NCI-H2081 (cell line): ENCODE data around the gene HSD11B2.
"Not testable (repeated sequence)": the region's sequence is repeated elsewhere in the genome, so short reads cannot be mapped to it uniquely, and the experiment has no call there.

Experiments
- DNase-seq, 2 experiments: peaks; one replicate each; lab custom pipeline; 2025; lab: John Stamatoyannopoulos, UW

The HSD11B2 gene

DNA sequence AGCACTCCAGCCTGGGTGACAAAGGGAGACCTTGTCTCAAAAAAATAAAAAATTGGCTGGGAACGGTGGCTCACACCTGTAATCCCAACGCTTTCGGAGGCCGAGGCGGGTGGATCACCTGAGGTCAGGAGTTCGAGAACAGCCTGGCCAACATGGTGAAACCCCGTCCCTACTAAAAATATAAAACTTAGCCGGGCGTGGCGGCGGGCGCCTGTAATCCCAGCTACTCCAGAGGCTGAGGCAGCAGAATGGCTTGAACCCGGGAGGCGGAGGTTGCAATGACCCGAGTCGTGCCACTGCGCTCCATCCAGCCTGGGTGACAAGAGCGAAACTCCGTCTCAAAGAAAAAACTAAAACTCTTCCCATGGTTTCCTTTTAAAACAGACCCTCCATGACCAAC, 15.5 kb upstream of the HSD11B2 start:
- DNase-seq = not testable (repeated sequence)

DNA sequence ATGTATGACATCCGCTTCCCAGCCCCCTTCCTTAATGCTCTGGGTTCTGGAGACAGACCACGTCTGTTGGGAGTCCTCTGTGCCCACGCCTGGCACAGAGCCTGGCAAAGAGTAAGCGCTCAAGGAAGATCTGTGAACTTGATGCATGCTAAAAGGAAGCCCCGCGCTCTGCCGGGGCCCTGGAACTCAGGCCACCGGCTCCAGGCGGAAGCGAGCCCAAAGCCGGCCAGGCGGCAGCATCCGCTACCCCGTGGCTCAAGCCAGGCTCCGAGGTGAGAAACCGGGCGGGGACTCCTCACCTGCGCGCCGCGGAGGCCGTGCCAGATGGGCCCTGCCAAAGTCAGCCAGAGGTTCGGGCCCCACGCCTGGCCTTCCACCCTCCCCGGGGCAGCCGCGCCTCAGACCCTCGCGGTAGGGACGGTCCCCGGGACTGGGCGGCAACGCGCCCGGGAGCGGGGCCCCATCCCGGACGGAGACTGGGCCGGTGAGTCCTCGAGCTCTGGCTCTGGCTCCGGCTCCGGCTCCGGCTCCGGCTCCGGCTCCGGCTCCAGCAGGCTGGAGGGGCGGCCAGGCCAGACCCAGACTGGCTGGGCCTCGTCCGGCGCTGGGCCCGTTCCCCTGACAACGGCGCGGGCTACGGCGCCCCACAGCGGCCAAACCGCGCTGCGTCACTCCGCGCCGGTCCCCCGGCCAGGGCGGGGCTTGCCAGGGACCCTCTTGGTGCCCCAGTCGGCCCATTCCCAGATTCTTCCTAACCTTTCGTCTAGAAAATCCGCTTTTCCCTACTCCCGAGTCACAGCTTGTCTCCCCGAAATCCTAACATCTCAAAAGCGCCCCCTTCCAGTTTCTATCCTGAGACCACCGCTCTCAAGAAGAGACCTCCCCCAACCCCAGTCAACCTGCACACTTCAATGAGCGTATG, 14.8 kb upstream of the HSD11B2 start, which contains the start of gene ZDHHC1:
TSS of gene ZDHHC1 (minus strand) at position 606 of the 922 bp plus-strand sequence. CDS start 8,702 bp downstream, outside the sequence.
- peak; percentile 13 to 48 for DNase-seq

DNA sequence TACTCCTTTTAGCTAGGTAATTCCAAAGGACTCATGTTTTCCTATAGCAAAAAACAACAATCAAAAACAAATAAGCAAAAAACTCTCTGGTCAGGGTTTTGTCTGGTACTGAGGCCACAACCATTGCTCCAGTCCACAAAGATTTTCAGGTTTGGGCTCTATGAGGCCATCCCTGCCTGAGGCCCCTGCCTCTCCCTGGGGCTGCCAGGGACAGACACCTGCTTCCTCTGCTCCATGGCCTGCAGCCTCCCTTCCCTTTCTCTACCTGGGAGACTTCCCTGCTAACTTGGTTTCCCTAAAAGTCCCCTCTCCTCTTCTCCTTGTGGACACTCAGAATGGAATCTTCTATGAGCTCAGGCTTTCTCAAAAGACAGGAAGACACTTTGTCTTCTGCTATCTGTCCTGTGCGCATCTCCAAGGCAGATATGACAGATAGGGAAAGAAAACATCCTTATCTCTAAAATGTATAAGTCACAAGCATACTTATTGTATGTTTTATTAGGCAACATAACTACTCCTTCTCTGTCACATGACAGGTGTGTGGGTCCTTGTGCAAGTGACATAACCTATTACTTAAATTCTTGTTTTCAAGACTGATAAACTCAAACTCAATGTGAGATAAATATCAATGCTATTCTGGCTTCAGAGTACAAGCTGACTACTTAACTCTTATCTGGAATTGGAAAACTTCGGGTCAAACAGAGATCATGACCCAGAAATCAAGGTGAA, 13.4 kb upstream of the HSD11B2 start:
- DNase-seq = no peak

DNA sequence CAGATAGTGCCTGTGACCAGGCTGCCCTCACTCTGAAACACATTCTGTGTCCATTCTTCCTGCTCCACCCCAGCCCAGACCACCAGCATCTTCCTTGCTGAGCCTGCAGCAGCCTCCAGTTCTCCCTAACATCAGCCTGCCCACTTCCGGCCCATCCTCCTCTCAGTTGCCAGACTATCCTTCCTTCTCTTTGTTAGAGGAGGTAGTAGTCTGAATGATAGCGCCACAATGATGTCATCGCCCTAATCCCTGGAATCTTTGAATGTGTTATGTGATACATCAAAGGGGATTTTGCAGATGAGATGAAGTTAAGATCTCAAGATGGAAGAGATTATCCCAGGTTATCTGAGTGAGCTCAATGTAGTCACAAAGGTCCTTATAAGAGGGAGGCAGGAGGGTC, 11.4 kb upstream of the HSD11B2 start:
- no peak for DNase-seq

DNA sequence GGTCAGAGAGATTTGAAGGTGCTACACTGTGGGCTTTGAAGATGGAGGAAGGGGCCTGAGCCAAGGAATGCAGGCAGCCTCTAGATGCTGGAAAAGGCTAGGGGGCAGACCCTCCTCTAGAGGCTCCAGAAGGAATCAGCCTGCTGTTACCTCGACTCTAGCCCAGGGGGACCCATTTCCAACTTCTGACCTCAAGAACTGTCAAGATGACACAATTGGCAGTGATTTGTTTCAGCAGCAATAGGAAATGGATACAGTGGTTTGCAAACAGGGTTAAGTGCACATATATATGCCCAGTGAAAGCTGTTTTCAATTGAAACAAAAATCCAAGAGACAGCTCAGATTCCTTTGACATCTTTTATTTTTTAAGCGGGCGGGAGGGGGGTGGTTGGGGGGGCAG, 11.0 kb upstream of the HSD11B2 start:
- no peak for DNase-seq

DNA sequence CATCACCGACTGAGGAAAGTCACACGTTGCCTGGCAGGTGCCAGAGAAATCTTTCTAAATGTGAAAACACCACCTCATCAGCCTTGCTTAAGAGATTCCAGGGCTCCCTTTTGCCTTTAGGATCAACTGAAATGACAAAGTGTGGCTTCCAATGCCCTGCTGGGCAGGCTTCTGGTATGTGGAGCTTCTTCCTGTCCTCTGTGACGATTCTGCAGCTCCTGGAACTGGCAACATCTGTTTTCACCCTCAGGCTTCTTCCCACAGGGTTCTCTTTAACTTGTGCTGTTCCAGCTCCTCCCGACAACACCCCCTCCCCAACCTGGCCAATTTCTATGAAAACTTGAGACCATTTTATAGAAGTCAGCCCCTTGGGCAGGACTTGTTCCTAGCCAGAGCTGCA, 9.9 kb upstream of the HSD11B2 start:
- no peak for DNase-seq

DNA sequence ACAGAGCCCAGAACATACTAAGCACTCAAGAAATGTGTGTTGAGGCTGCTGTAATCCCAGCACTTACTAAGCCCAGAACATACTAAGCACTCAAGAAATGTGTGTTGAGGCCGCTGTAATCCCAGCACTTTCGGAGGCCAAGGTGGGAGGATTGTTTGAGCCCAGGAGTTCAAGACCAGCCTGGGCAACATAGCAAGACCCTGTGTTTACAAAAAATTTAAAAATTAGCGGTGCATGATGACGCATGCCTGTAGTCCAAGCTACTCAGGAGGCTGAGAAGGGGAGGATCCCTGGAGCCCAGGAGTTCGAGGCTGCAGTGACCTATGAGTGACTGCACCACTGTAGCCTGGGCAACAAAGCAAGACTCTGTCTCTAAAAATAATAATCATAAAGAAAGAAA, 7.9 kb upstream of the HSD11B2 start:
- DNase-seq = no peak

DNA sequence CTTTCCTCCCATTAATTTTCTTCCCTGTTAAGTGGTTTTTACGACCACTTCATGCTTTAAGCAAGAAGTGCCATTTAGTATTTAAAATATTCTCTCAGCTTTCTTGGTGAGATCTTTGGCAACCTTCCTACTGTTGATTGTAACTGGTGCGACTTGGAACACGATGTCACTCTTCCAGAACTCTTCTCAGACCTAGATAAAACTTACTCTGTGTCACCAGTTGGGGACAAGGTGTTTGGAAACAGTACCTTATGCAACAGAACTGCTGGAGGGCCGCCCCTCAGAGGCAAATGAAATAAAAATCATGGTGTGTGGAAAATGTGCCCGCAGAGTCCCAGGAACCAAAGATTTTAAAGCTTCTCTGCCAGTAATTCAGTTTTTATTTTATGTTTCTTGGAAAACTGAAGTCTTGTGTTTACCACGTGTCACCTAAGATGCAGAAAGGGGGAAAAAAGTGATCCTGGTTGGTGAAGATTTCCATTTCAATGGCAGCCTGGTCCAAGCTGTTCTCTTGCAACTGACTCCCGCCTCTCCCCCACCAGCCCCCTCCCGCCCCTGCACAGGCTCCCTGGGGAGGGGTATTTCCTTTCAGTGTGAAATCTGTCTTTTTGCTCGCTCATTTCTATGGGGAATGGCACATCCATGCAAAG, 7.2 kb upstream of the HSD11B2 start:
- no peak for DNase-seq

DNA sequence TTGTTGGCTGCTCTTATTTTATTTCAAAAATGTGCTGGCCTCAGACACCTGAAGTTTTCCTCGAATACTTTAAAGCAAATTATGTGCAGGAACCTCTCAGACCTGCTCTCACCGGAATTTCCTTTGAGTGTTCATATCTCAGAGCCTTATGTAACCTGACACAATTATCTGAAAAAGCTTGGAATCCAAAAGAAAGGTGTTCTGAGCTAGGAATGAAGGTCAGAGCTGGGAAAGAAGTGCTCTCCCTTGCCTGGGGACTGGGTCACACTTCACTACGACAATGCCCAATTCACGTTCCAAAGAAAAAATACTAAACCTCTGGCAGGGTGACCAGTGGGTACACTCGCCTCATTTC, 6.7 kb upstream of the HSD11B2 start:
- DNase-seq = no peak

DNA sequence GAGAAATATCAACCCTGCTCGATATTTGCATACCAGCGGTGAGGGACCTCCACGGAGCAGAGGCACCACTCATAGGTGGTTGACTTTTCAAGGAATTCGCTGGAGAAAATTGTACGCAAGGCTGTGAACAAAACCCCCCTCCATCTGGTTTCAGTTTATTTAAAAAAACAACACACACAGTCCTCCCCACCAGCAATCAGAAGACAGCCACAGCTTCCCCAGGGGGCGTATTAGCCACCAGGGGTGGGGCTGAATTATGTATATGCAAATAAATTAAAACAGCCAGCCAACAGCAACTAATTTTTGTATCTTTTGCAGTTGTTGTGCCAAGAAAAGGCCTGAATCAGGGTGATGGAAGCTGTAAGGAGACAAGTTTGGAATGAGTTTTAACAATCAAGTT, 5.9 kb upstream of the HSD11B2 start:
- DNase-seq = no peak

DNA sequence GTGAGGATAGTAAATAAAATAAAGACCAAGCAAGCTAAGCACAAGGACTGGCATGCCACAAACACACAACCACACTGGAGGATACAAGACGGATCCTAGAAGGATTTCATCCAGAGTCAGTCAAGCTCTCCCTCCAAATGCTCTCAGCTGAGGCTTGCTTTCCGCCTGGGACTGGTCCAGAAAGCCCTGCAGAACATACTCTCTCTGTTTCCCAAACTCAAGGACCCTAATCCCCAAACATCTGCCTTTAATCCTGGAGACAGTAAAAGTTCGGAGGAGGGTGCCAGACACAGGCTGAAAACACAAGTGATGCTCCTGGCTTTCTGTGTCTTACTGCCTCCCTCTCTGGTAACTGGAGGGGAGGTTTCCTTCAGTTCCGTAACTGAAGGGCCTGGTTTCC, 5.3 kb upstream of the HSD11B2 start:
- no peak for DNase-seq

DNA sequence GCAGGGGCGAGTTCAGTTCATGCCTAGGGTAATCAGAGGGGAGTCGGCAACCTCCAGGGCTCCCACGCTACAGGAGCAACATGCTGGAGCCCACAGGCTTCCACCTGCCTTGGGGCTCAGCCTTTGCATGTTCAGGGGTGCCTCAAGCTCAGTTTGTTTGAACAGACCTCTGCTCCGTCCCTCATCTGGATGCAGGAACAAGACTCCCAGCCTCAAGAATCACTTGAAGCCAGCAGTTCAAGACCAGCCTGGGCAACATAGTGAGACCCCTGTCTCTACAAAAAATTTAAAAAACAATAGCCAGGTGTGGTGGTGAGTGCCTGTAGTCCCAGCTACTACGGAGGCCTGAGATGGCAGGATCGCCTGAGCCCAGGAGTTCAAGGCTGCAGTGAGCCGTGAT, 4.9 kb upstream of the HSD11B2 start:
- DNase-seq = no peak

DNA sequence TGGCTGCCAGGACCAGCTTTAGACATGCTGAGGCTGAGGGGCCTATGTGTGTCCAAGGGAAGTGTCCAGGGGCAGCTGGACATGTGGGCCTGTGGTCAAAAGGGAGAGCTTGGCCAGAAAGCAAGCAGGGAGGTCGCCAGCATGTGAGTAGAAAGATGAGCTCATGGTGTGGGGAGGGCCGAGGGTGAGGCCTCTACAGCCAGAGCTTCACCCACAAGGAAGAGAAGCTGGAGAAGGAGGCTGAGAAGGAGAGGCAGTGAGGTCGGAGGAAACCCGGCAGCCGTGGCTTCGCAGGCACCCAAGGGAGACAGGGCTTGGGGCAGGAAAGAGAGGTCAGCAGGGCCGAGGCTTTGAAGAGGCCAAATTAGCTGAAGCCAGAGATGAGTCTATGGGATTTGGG, 4.0 kb upstream of the HSD11B2 start:
- DNase-seq = no peak

DNA sequence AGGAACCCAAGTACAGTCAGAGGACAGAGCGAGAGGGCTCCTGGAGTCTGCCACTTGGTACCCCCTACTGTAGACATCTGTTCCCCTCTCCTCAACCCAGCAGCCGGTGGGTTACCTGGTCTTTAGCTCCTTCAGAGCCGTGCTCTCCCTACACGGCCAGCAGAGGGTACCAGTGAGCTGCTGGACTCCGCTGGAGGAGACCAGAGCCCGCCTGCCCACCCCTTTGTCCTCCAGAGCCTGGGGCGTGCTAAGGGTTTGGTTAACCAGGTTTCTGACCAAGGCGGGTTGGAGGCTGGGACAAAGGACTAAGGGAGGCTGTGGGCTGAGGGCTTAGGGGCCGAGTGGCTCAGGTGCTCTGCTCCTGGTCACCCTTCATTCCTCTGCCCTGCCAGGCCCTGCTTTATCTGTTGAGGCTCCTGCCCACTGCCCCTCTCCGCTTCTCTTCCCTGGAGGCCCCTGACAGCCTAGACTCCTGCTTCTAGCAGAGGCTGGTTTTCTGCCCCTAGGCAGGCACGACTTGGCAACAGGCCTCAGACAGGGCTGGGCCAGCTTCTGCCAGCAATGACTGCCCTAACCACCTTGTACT, 2.7 kb upstream of the HSD11B2 start:
- DNase-seq = peak; percentile 48 to 61

DNA sequence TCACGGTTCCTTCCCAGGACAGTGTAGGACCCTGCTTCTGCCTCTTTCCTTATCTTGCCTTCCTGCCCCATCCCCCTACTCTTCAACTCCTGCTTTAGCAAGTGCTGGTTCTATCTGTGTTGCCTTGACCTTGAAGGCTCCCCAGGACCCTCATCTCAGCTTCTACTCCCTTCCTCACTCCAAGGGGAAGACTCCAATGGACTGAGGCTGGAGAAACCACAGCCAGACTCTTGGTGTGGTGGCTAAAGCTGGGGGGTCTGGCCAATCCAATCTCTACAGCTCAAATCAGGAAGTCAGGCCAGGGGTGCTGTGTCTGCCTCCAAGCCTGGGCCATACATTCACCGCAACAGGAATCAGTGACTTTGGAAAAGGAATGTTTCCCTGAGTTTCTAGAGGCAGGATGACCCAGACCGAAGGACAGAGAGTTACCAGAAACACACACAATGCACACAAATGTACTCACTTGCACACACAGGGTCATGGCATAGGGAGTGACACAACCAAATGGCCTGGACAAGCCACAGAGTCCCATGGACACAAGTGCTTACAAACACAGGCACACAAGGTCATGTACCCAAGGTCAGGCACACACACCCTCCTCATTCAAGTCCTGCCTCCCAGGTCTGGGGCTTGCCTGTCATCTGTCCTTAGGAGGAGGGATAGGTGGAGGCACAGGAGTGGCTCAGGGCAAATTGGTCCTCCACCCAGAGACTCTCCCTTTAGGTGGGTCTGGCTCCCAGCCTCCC, 1.7 kb upstream of the HSD11B2 start:
- DNase-seq = no peak

DNA sequence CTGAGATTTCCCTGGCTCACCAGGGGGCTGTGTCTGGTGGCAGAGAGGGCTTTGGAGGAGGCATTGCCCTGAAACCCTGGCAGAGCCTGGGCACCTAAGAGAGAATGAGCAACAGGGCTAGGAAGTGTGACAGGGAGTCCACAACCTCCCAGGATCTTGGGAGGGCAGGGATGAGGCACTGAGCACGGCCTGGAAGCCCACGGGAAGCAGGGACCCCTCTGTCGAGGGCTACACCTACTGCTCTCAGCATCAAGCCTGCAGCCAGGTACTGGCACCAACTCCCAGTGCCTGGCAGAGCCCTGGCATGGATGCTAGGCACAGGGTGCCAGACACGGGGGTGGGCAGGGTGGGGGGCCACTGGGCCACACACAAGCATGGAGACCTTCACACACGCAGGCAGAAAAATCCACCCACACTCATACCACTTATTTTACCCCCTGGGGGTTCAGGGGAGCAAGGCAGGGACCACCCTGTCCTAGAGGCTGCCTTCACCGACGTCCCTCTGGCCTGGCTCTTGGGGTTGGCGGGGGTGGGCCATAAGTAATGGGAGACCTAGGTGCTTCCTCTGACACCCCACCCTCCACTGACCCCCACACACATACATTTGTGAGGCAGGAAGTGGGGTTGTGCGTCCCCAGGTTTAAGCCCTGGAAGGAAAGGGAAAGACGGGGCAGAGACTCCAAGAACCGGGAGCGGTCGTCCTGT, 970 bp upstream of the HSD11B2 start:
- DNase-seq = no peak

DNA sequence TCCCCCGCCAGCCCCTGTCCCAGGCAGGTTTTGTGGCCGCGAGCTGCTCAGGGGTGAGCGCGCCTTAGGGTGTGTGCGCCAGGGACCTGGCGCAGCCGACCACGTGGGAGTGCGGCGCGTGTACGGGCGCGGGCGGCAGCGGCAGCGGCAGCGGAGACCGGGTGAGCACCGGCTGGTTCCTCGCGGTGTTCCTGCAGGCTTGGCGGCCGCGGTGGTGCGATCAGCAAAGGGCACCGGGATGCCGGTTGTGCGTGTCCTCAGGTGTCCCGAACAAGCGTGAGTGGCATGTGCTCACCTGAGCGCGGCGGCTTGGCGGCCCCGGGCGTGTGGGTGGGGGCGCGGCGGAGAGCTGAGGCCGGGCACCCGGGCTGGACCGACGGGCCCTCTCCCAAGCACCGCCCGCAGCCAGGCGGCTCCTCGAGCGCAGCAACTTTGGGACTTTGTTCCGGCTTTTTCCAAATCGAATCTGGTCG, 381 bp upstream of the HSD11B2 start:
- peak in 1 of 2 experiments; percentile 36 for DNase-seq

DNA sequence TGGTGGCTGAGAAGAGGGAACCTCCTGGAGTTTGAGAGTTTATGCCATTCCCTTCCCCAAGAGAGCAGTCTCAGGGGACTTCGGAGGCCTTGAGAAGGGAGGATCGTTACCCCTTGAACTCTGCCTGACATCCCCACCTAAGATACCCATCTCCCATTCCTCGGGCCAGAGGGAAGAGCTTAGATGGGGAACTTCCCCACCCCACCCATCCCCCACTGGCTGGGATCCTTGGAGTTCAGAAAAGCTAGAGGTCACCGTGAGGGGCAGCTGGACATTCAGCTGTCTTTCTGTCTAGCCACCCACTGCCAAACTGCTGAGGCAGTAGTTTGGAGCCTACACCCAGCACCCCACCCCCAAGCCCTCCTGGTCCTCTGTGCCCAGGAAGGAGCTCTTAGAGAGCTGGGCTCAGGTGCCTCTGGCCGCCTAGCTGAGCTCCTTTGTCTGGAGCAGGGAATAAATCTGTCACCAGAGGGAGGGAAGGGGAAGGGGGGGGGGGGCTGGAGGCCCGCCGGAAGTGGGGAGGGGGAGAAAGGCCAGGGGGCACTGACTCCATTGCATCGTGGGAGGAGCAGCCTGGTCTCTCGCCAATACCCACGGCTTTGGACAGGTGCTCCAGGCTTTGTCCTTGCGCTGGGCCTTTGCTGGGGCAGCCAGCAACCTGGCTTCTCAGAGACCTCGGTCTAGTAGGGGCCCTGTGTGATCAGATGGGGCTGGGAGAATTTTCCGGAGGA, 1.0 kb downstream of the HSD11B2 start:
- DNase-seq = peak; percentile 14 to 65

DNA sequence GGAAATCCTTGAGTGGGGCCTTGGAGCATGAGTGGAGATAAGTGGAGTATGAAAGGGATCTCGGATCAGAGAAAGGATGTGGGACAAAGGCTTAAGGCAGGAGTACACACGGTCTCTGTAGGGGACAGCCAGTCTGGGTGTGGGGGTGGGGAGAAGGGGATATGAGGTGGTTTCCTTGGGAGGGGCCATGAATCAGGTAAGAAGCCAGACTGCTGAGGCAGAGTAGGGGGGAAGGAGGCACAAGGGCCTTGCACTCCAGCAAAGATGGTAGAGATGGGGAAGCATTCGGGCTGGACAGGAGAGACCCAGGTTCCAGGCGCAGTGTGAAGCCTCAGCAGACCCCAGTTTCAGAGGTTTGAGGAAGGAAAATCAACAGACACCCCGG, 1.6 kb downstream of the HSD11B2 start:
- no peak for DNase-seq

DNA sequence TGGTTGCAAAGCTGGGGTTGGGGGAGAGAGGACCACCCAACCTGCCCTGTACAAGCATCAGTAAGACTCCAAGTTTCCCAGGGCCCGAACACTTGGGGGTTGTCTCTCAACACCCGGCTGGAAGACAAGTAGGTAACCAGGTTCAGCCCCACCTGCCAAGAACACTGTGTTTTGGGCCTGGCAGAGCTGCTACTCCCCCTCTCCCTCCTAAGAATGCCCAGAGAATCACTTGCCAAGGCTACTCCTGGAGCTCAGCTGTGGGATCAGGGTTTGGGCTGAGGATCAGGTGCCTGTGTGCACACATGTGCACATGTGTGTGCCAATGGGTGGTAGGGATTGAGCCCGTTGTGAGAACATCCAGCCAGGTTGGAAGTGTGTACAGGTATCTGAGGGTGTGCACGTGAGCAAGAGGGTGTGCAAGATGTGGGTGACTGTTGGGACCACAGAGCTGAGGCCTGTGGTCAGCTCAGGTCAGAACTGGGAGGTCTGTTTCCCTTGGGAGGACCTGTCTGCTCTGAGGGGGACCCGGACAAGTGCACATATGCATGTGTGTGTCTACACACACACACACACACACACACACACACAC, 2.3 kb downstream of the HSD11B2 start:
- DNase-seq = no peak
